Measurements from ENCODE around the gene KRTAP5-4. TPM values are rescaled to one million over a fixed set of nuclear protein-coding genes. Genes with fewer than 3 reads are reported as not detected.
"Not testable (repeated sequence)": the region's sequence is repeated elsewhere in the genome, so short reads cannot be mapped to it uniquely, and the experiment has no call there.

Gene KRTAP5-4
- total RNA-seq, 4 donors from 2014 or later = not detected

- ATAC-seq = no peak
- WGBS, 2 donors (ENCODE audit: low coverage in 1 of 2) = 38 to 56% methylated on average over 9 of the region's 9 CpGs
- no peak overlapping the region for H3K27ac ChIP-seq
- no peaks in the 10 kb centered on the region for H3K9me3 ChIP-seq
- no peaks in the 10 kb centered on the region for H3K36me3 ChIP-seq
- H3K4me1 ChIP-seq = no peaks in the 10 kb centered on the region
- H3K4me3 ChIP-seq = no peak overlapping the region
- TF ChIP-seq POLR2A (IDR thresholded peaks at IDR 0.05) = no peak
- TF ChIP-seq EP300 (IDR thresholded peaks at IDR 0.05) = no peak
- TF ChIP-seq CTCF (IDR thresholded peaks at IDR 0.05) = no peak
- TF ChIP-seq POLR2AphosphoS5 (IDR thresholded peaks at IDR 0.05) = no peak
- H3K27me3 ChIP-seq = peaks cover 53% of the 10 kb centered on the region
Measured at GRCh38 chr11:1592628-1593027, 29.3 kb downstream of the KRTAP5-4 start.

GRCh38 chr11:1589996-1590395, 31.9 kb downstream of the KRTAP5-4 start:
- Histone ChIP-seq H3K9me3 (no peaks in the 10 kb centered on the region), H3K27me3 (peaks cover 26% of the 10 kb centered on the region), H3K4me3 (no peak overlapping the region), H3K36me3 (no peaks in the 10 kb centered on the region), H3K27ac (no peak overlapping the region), H3K4me1 (no peaks in the 10 kb centered on the region)
- ATAC-seq = no peak
- TF ChIP-seq CTCF (IDR thresholded peaks at IDR 0.05) (no peak), EP300 (IDR thresholded peaks at IDR 0.05) (no peak), POLR2A (IDR thresholded peaks at IDR 0.05) (no peak), POLR2AphosphoS5 (IDR thresholded peaks at IDR 0.05) (no peak)
- WGBS, 2 donors (ENCODE audit: low coverage in 1 of 2) = 87% methylated on average over 4 of the region's 6 CpGs; no CpG with 5 or more reads in 1 of the 2 donors

GRCh38 chr11:1589191-1589963, 32.6 kb downstream of the KRTAP5-4 start:
- not testable (repeated sequence) for ATAC-seq

GRCh38 chr11:1586699-1587098, 35.2 kb downstream of the KRTAP5-4 start:
- Histone ChIP-seq H3K4me3 (no peak overlapping the region), H3K36me3 (no peaks in the 10 kb centered on the region), H3K4me1 (no peaks in the 10 kb centered on the region), H3K27ac (no peak overlapping the region), H3K27me3 (peaks cover 19% of the 10 kb centered on the region), H3K9me3 (no peaks in the 10 kb centered on the region)
- no peak for TF ChIP-seq EP300 (IDR thresholded peaks at IDR 0.05)
- TF ChIP-seq POLR2A (IDR thresholded peaks at IDR 0.05) = no peak
- no peak for TF ChIP-seq POLR2AphosphoS5 (IDR thresholded peaks at IDR 0.05)
- no peak for TF ChIP-seq CTCF (IDR thresholded peaks at IDR 0.05)
- WGBS, 2 donors (ENCODE audit: low coverage in 1 of 2) = 83% methylated on average over 2 of the region's 2 CpGs; no CpG with 5 or more reads in 1 of the 2 donors
- no peak for ATAC-seq

More at GRCh38 chr11:1589191-1589963, 32.6 kb downstream of the KRTAP5-4 start:
- not testable (repeated sequence) for H3K4me3 ChIP-seq, H3K4me1 ChIP-seq, H3K36me3 ChIP-seq, H3K27ac ChIP-seq, H3K9me3 ChIP-seq
- WGBS, 2 donors (ENCODE audit: low coverage in 1 of 2) = 38 to 52% methylated on average over 3 to 6 of the region's 10 CpGs
- peaks cover 27% of the 10 kb centered on the region for H3K27me3 ChIP-seq

- not testable (repeated sequence) for H3K4me1 ChIP-seq, H3K36me3 ChIP-seq, ATAC-seq, H3K9me3 ChIP-seq, H3K27ac ChIP-seq, H3K4me3 ChIP-seq
- peaks cover 13% of the 10 kb centered on the region for H3K27me3 ChIP-seq
- WGBS, 2 donors (ENCODE audit: low coverage in 1 of 2) = no CpG with 5 or more reads among the region's 9 CpGs
Measured at GRCh38 chr11:1584661-1585370, 37.1 kb downstream of the KRTAP5-4 start, which contains the start of gene KRTAP5-1. TSS of gene KRTAP5-1 (minus strand) at chr11:1585283. CDS start at chr11:1585249, 34 bp downstream.

GRCh38 chr11:1582909-1583308, 39.0 kb downstream of the KRTAP5-4 start:
- not testable (repeated sequence) for ATAC-seq, H3K27ac ChIP-seq, H3K4me1 ChIP-seq, H3K36me3 ChIP-seq, H3K4me3 ChIP-seq, H3K9me3 ChIP-seq
- H3K27me3 ChIP-seq = peaks cover 13% of the 10 kb centered on the region
- 76 to 84% methylated on average over 2 of the region's 2 CpGs for WGBS, 2 donors (ENCODE audit: low coverage in 1 of 2)
